Tibial nerve (tissue), 4 donors: ENCODE measurements around the gene ZFP92. TPM values are rescaled to one million over a fixed set of nuclear protein-coding genes. Genes with fewer than 3 reads are reported as not detected.
"Not testable (repeated sequence)": the region's sequence is repeated elsewhere in the genome, so short reads cannot be mapped to it uniquely, and the experiment has no call there.

ENCODE experiments used
- DNase-seq, 2 donors: peaks; one replicate each; pipeline ENCODE4 v3.0.0-alpha.2; 2019; ENCODE audit warnings: low spot score in 2 of 2
- H3K27ac ChIP-seq, 4 donors: fragments of 200-600 bp; sonication (generic) in 3 of 4; one replicate each; pipeline ENCODE4 v1.5.1; 2017 to 2019; ENCODE audit warnings: mild to moderate bottlenecking in 1 of 4
- H3K27me3 ChIP-seq, 2 donors: fragments of 200-600 bp; sonication (generic) in 1 of 2; one replicate each; pipeline versions ENCODE4 v1.5.1 to v1.6.0; 2017 to 2019
- H3K36me3 ChIP-seq, 3 donors: fragments of 200-600 bp; sonication (generic); one replicate each; pipeline ENCODE4 v1.5.1; 2018 to 2019
- H3K4me1 ChIP-seq, 4 donors: fragments of 200-600 bp; sonication (generic) in 3 of 4; one replicate each; pipeline ENCODE4 v1.5.1; 2017 to 2019
- H3K4me3 ChIP-seq, 4 donors: fragments of 200-600 bp; sonication (generic) in 3 of 4; one replicate each; pipeline ENCODE4 v1.5.1; 2017 to 2019; ENCODE audit warnings: mild to moderate bottlenecking in 1 of 4, moderate library complexity in 1 of 4
- H3K9me3 ChIP-seq, 4 donors: fragments of 200-600 bp; sonication (generic) in 3 of 4; one replicate each; pipeline ENCODE4 v1.5.1; 2017 to 2019
- EP300 ChIP-seq, 2 donors: sonication (generic); formaldehyde crosslinking; IDR thresholded peaks; one replicate each; pipeline ENCODE4 v1.6.1; 2017; ENCODE audit warnings: antibody characterized with exemption in 2 of 2, mild to moderate bottlenecking in 1 of 2
- POLR2A ChIP-seq, 2 donors: fragments of 450-650 bp; IDR thresholded peaks; one replicate each; pipeline ENCODE4 v1.6.1; 2017; ENCODE audit warnings: antibody characterized with exemption in 2 of 2, mild to moderate bottlenecking in 2 of 2, moderate library complexity in 2 of 2
- WGBS, 2 donors: methylation state at CpG; one replicate each; pipeline ENCODE4 v1.1.5; 2018; 5-methylcytosine and 5-hydroxymethylcytosine counted together
- total RNA-seq, 4 donors: library from RNA; depleted of rRNA; stranded (reverse); fragments of >200 nt; gene quantifications; one replicate each; pipeline ENCODE4 v1.1.0, GENCODE V29; 2016
- TF ChIP-seq, protein P1 (sequence below), 5 experiments: fragments of 200-600 bp in 3 of 5; fragments of 450-650 bp in 2 of 5; sonication (generic) in 3 of 5; IDR thresholded peaks; one replicate each; pipeline ENCODE4 v1.5.1; 2016 to 2019; ENCODE audit warnings: antibody characterized with exemption in 5 of 5, mild to moderate bottlenecking in 3 of 5, moderate library complexity in 2 of 5

ZFP92 gene
- total RNA-seq, 4 donors from 2014 or later = 0.39 to 1.8 (median 0.75) TPM

DNA sequence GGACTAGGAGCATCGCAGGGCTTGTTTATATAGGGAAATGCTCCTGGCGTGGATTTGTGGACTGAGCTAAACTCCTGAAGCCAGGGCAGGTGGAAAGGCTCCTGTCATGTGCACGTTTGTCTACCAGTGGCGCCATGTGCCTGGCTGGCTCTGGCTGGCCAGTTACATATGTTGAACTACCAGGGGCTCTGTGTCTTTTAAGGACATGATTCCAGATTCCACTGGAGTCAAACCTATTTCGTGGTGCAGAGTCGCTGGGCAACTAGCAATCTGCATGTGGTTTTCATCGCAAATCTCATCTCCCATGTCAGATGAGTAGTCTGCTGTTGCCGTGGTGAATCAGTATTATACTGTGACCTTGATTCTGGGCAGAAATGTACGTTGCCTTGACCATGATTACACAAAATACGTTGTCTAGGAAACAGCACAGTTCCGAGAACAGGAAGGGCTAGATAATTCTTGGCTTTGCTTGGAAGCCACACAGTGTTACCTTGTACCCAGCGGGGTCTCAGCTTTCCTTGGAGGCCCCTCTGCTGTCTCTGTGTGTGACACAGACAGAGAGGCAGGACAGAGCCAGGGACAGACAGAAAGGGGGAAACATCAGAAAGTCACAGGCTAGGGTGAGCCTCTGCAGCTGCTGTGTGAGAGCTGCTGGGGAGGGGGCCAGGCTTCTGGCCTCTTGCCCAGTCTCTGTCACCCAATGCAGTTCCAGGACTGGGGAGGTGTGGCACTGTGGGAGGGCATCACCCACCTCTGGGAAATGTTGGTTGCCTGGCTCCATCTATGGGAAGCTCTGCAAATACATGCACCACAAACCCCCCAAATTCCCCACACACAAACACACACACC lies 29.4 kb upstream of the ZFP92 start:
- Histone ChIP-seq H3K27ac (peak overlapping the region in 1 of 4 donors; percentile 29), H3K4me3 (no peak overlapping the region), H3K4me1 (peaks cover 0 to 8% (median 0%) of the 10 kb centered on the region in 4 donors), H3K9me3 (no peaks in the 10 kb centered on the region), H3K27me3 (no peaks in the 10 kb centered on the region), H3K36me3 (no peaks in the 10 kb centered on the region)
- no peak for TF ChIP-seq POLR2A (IDR thresholded peaks at IDR 0.05)
- no peak for TF ChIP-seq EP300 (IDR thresholded peaks at IDR 0.05)
- TF ChIP-seq, protein P1, sequence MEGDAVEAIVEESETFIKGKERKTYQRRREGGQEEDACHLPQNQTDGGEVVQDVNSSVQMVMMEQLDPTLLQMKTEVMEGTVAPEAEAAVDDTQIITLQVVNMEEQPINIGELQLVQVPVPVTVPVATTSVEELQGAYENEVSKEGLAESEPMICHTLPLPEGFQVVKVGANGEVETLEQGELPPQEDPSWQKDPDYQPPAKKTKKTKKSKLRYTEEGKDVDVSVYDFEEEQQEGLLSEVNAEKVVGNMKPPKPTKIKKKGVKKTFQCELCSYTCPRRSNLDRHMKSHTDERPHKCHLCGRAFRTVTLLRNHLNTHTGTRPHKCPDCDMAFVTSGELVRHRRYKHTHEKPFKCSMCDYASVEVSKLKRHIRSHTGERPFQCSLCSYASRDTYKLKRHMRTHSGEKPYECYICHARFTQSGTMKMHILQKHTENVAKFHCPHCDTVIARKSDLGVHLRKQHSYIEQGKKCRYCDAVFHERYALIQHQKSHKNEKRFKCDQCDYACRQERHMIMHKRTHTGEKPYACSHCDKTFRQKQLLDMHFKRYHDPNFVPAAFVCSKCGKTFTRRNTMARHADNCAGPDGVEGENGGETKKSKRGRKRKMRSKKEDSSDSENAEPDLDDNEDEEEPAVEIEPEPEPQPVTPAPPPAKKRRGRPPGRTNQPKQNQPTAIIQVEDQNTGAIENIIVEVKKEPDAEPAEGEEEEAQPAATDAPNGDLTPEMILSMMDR (IDR thresholded peaks at IDR 0.05) = no peak
- peak in 1 of 2 donors; percentile 4 for DNase-seq
- 44 to 50% methylated on average over 12 of the region's 12 CpGs for WGBS, 2 donors

DNA sequence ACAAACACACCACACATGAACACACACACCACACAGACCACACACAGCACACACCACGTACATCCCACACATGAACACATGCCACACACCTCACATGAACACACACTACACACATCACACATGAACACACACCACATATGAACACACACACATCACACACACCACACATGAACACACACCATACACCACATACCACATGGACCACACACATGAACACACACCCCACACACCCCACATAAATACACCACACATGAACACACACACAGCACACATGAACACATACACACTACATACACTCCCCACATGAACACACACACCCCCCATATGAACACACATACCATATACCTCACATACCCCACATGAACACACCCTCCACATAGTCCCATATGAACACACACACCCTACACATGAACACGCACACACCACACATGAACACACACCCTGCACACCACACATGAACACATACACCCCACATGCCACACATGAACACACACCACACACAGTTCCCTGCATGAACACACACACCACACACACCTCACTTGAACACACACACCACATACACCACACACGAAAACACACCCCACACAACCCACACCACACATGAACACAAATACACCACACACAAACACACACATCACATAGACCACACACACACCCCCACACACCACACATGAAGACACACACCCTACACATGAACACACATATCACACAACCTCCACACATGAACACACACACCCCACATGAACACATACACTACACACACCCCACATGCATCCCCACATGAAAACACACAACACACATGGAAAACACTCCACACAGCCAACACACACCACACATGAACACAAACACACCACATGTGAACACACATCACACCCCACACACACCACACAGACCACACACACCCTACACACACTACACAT lies 28.4 kb upstream of the ZFP92 start:
- WGBS, 2 donors = 88 to 93% methylated on average over 2 to 3 of the region's 3 CpGs
- TF ChIP-seq EP300 (IDR thresholded peaks at IDR 0.05) = no peak
- no peak for TF ChIP-seq POLR2A (IDR thresholded peaks at IDR 0.05)
- TF ChIP-seq, protein P1 (IDR thresholded peaks at IDR 0.05) = no peak
- Histone ChIP-seq H3K27ac (no peak overlapping the region), H3K4me3 (no peak overlapping the region), H3K36me3 (no peaks in the 10 kb centered on the region), H3K27me3 (no peaks in the 10 kb centered on the region), H3K4me1 (peaks cover 0 to 8% (median 0%) of the 10 kb centered on the region in 4 donors), H3K9me3 (no peaks in the 10 kb centered on the region)
- no peak for DNase-seq

DNA sequence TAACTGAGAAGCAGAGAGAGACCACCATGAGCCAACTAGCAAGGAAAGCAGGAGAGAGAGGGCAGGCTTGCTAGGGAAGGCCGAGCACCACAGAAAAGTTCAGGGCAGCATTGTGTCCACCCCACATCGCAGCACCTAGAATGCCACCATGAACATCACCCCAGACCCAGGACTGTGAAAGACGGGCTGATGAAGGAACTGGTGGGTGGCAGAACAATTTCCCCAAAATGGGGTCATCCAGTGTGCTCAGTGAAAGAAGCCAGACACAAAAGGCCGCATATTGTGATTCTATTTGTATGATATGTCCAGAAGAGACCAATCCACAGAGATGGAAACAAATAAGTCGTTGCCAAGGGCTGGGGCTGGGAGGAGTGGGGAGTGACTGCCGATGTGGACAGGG lies 26.9 kb upstream of the ZFP92 start:
- no peak for DNase-seq
- TF ChIP-seq POLR2A (IDR thresholded peaks at IDR 0.05) (no peak), EP300 (IDR thresholded peaks at IDR 0.05) (no peak)
- TF ChIP-seq, protein P1 (IDR thresholded peaks at IDR 0.05) = no peak
- H3K9me3 ChIP-seq = no peaks in the 10 kb centered on the region

DNA sequence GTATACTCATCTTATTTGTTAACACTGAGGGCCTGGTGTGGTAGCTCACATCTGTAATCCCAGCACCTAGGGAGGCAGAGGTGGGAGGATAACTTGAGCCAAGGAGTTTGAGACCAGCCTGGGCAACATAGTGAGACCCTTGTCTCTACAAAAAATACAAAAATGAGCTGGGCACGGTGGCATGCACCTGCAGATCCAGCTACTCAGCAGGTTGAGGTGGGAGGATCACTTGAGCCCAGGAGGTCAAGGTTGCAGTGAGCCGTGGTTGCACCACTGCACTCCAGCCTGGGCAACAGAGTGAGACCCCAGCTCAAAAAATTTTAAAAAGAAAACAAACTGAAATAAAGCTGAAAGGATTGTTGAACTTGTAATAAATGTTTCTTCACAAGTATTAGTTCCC lies 26.3 kb upstream of the ZFP92 start:
- not testable (repeated sequence) for H3K4me3 ChIP-seq, H3K9me3 ChIP-seq, DNase-seq, H3K27me3 ChIP-seq, H3K36me3 ChIP-seq, H3K27ac ChIP-seq, H3K4me1 ChIP-seq
- 63 to 65% methylated on average over 1 to 2 of the region's 2 CpGs for WGBS, 2 donors

More for the DNA sequence above, 26.9 kb upstream of the ZFP92 start:
- Histone ChIP-seq H3K4me1 (peaks cover 0 to 8% (median 0%) of the 10 kb centered on the region in 4 donors), H3K36me3 (no peaks in the 10 kb centered on the region), H3K4me3 (no peak overlapping the region), H3K27me3 (no peaks in the 10 kb centered on the region), H3K27ac (no peak overlapping the region)
- 83 to 89% methylated on average over 5 to 6 of the region's 6 CpGs for WGBS, 2 donors

DNA sequence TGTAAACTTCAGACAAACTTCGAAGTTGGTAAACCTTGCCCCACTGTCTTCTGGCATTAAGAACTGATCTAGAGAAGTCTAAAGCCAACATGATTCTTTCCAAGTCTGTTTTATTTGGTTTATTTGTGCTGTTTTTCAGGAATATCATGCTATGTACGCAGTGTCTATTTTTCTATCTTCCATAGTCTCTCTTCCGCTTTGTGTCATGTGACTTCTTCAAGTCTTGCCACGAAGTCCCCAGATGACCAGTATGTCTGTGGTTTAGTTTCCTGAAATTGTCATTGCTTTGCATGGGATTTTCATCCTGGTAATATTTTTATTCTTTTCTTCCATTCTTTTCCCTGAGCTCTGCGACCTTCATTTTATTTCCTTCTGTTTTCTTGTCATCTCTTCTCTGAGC lies 25.2 kb upstream of the ZFP92 start:
- Histone ChIP-seq H3K36me3 (no peaks in the 10 kb centered on the region), H3K4me3 (no peak overlapping the region), H3K9me3 (no peaks in the 10 kb centered on the region), H3K27me3 (no peaks in the 10 kb centered on the region), H3K27ac (no peak overlapping the region), H3K4me1 (peaks cover 0 to 8% (median 0%) of the 10 kb centered on the region in 4 donors)
- DNase-seq = no peak
- WGBS, 2 donors = 79 to 84% methylated on average over 5 of the region's 5 CpGs
- TF ChIP-seq, protein P1 (IDR thresholded peaks at IDR 0.05) = no peak
- TF ChIP-seq EP300 (IDR thresholded peaks at IDR 0.05) (no peak), POLR2A (IDR thresholded peaks at IDR 0.05) (no peak)
